H1 (cell line): Measurements from ENCODE around the gene DOCK9. TPM values are rescaled to one million over a fixed set of nuclear protein-coding genes. Genes with fewer than 3 reads are reported as not detected.

Source experiments
- BCL11A ChIP-seq, 2 experiments: IDR thresholded peaks; one replicate each; pipeline ENCODE4 v1.6.1; 2011; ENCODE audit warnings: low read depth in 2 of 2, low read length in 2 of 2, mild to moderate bottlenecking in 2 of 2
- EZH2 ChIP-seq: fragments of 200-600 bp; sonication (generic); IDR thresholded peaks from 2 replicates; pipeline ENCODE4 v1.7.1; 2012; ENCODE audit warnings: low read depth, mild to moderate bottlenecking, moderate library complexity, low read length, inconsistent platforms; ENCODE audit not compliant: severe bottlenecking
- GABPA ChIP-seq: IDR thresholded peaks from 2 replicates; pipeline ENCODE4 v1.6.1; 2011; ENCODE audit warnings: mild to moderate bottlenecking, low read length, moderate library complexity, borderline replicate concordance; ENCODE audit not compliant: insufficient read depth
- RFX5 ChIP-seq: IDR thresholded peaks from 2 replicates; pipeline ENCODE4 v1.6.1; 2011; ENCODE audit warnings: low read depth, low read length, improper control_type of control experiment, borderline replicate concordance
- SP2 ChIP-seq: IDR thresholded peaks from 2 replicates; pipeline ENCODE4 v1.6.1; 2012; ENCODE audit warnings: mild to moderate bottlenecking, low read length, inconsistent platforms
- SP4 ChIP-seq: IDR thresholded peaks from 2 replicates; pipeline ENCODE4 v1.6.1; 2012; ENCODE audit warnings: low read length, inconsistent platforms
- TBP ChIP-seq: IDR thresholded peaks from 2 replicates; pipeline ENCODE4 v1.6.1; 2011; ENCODE audit warnings: low read depth, low read length, improper control_type of control experiment
- TCF12 ChIP-seq: IDR thresholded peaks from 2 replicates; pipeline ENCODE4 v1.6.1; 2011; ENCODE audit warnings: low read depth, mild to moderate bottlenecking, low read length
- polyA plus RNA-seq, 7 experiments: library from polyadenylated mRNA; depleted of rRNA in 3 of 7; stranded (reverse) in 5 of 7; unstranded in 2 of 7; fragments of >200 nt in 5 of 7; fragments of 200-250 nt in 2 of 7; gene quantifications; 1 replicate in 5 of 7; 2 replicates in 1 of 7; 4 replicates in 1 of 7; pipeline versions ENCODE4 v1.2.1 to v1.2.3, GENCODE V29; 2011 to 2013; ENCODE audit warnings: missing spikeins in 2 of 7, mixed read lengths in 2 of 7
- total RNA-seq: library from RNA; stranded (reverse); fragmentation: NEBNext Ultra II Directional; extraction: Animal tissue kit (Norgen Biotek cat#: 25700); gene quantifications from 2 replicates; pipeline ENCODE4 v1.2.1, GENCODE V29; 2021
- TF ChIP-seq, protein P1 (sequence below): fragments of 300-600 bp; sonication (generic); IDR thresholded peaks from 2 replicates; pipeline ENCODE4 v1.7.1; 2012; ENCODE audit warnings: low read length, moderate library complexity, mild to moderate bottlenecking, inconsistent platforms; ENCODE audit not compliant: insufficient replicate concordance
- TF ChIP-seq, protein P2 (sequence below): IDR thresholded peaks from 2 replicates; pipeline ENCODE4 v1.6.1; 2011; ENCODE audit warnings: low read length, improper control_type of control experiment
- TF ChIP-seq, protein P3 (sequence below): IDR thresholded peaks from 2 replicates; pipeline ENCODE4 v1.6.1; 2012; ENCODE audit warnings: inconsistent platforms

Gene DOCK9
- total and polyA plus RNA-seq, 2 of the 8 experiments (the other 6 are each of a cell fraction or from before 2014, with no cell fraction given) = 21.6 to 31.5 TPM

DNA sequence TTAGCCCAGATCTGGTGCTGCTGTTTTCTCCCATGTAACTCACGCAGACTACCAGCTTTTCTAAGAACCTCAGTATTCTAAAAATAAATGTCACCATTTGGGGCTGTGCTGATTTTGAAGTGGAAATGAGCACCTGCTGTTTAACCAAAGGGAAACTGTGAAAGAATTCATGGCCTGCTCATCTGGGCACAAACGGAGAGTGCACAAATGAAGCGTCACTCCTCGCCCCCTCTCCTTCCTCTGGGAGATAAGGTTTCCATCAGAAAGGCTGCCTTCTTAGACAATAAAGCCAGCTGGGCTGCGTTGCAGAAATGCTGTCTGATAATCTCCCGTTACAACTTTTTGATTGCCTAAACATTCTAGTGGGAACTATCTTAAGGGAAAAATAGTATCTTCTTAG lies 151.7 kb downstream of the DOCK9 start (continued):
- TF ChIP-seq, protein P1, sequence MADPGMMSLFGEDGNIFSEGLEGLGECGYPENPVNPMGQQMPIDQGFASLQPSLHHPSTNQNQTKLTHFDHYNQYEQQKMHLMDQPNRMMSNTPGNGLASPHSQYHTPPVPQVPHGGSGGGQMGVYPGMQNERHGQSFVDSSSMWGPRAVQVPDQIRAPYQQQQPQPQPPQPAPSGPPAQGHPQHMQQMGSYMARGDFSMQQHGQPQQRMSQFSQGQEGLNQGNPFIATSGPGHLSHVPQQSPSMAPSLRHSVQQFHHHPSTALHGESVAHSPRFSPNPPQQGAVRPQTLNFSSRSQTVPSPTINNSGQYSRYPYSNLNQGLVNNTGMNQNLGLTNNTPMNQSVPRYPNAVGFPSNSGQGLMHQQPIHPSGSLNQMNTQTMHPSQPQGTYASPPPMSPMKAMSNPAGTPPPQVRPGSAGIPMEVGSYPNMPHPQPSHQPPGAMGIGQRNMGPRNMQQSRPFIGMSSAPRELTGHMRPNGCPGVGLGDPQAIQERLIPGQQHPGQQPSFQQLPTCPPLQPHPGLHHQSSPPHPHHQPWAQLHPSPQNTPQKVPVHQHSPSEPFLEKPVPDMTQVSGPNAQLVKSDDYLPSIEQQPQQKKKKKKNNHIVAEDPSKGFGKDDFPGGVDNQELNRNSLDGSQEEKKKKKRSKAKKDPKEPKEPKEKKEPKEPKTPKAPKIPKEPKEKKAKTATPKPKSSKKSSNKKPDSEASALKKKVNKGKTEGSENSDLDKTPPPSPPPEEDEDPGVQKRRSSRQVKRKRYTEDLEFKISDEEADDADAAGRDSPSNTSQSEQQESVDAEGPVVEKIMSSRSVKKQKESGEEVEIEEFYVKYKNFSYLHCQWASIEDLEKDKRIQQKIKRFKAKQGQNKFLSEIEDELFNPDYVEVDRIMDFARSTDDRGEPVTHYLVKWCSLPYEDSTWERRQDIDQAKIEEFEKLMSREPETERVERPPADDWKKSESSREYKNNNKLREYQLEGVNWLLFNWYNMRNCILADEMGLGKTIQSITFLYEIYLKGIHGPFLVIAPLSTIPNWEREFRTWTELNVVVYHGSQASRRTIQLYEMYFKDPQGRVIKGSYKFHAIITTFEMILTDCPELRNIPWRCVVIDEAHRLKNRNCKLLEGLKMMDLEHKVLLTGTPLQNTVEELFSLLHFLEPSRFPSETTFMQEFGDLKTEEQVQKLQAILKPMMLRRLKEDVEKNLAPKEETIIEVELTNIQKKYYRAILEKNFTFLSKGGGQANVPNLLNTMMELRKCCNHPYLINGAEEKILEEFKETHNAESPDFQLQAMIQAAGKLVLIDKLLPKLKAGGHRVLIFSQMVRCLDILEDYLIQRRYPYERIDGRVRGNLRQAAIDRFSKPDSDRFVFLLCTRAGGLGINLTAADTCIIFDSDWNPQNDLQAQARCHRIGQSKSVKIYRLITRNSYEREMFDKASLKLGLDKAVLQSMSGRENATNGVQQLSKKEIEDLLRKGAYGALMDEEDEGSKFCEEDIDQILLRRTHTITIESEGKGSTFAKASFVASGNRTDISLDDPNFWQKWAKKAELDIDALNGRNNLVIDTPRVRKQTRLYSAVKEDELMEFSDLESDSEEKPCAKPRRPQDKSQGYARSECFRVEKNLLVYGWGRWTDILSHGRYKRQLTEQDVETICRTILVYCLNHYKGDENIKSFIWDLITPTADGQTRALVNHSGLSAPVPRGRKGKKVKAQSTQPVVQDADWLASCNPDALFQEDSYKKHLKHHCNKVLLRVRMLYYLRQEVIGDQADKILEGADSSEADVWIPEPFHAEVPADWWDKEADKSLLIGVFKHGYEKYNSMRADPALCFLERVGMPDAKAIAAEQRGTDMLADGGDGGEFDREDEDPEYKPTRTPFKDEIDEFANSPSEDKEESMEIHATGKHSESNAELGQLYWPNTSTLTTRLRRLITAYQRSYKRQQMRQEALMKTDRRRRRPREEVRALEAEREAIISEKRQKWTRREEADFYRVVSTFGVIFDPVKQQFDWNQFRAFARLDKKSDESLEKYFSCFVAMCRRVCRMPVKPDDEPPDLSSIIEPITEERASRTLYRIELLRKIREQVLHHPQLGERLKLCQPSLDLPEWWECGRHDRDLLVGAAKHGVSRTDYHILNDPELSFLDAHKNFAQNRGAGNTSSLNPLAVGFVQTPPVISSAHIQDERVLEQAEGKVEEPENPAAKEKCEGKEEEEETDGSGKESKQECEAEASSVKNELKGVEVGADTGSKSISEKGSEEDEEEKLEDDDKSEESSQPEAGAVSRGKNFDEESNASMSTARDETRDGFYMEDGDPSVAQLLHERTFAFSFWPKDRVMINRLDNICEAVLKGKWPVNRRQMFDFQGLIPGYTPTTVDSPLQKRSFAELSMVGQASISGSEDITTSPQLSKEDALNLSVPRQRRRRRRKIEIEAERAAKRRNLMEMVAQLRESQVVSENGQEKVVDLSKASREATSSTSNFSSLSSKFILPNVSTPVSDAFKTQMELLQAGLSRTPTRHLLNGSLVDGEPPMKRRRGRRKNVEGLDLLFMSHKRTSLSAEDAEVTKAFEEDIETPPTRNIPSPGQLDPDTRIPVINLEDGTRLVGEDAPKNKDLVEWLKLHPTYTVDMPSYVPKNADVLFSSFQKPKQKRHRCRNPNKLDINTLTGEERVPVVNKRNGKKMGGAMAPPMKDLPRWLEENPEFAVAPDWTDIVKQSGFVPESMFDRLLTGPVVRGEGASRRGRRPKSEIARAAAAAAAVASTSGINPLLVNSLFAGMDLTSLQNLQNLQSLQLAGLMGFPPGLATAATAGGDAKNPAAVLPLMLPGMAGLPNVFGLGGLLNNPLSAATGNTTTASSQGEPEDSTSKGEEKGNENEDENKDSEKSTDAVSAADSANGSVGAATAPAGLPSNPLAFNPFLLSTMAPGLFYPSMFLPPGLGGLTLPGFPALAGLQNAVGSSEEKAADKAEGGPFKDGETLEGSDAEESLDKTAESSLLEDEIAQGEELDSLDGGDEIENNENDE = no peak
- TF ChIP-seq BCL11A (IDR thresholded peaks at IDR 0.05; ENCODE audit: low read depth in 2 of 2, low read length in 2 of 2) = no peak
- no peak for TF ChIP-seq TBP
- TF ChIP-seq EZH2 = no peak
- no peak for TF ChIP-seq SP4
- TF ChIP-seq RFX5 = no peak
- TF ChIP-seq, protein P2, sequence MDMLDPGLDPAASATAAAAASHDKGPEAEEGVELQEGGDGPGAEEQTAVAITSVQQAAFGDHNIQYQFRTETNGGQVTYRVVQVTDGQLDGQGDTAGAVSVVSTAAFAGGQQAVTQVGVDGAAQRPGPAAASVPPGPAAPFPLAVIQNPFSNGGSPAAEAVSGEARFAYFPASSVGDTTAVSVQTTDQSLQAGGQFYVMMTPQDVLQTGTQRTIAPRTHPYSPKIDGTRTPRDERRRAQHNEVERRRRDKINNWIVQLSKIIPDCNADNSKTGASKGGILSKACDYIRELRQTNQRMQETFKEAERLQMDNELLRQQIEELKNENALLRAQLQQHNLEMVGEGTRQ = no peak
- no peak for TF ChIP-seq SP2
- TF ChIP-seq TCF12 = no peak
- TF ChIP-seq, protein P3, sequence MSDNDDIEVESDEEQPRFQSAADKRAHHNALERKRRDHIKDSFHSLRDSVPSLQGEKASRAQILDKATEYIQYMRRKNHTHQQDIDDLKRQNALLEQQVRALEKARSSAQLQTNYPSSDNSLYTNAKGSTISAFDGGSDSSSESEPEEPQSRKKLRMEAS = no peak
- no peak for TF ChIP-seq GABPA
